ENCODE measurements around the gene RAPGEF1.

Gene RAPGEF1

GRCh38 chr9:131601683-131602181 lies 138.1 kb downstream of the RAPGEF1 start:
- DNase-seq: no peak

- no peak for DNase-seq
Measured at GRCh38 chr9:131598121-131598520, 141.8 kb downstream of the RAPGEF1 start.

GRCh38 chr9:131597246-131597645 lies 142.6 kb downstream of the RAPGEF1 start:
- DNase-seq: no peak

GRCh38 chr9:131596430-131596743 lies 143.5 kb downstream of the RAPGEF1 start:
- no peak for DNase-seq

GRCh38 chr9:131595696-131596429 lies 144.0 kb downstream of the RAPGEF1 start:
- DNase-seq: no peak

- no peak for DNase-seq
Measured at GRCh38 chr9:131594906-131595665, 144.8 kb downstream of the RAPGEF1 start.

- no peak for DNase-seq
Measured at GRCh38 chr9:131593936-131594665, 145.8 kb downstream of the RAPGEF1 start.

- no peak for DNase-seq
Measured at GRCh38 chr9:131593091-131593820, 146.6 kb downstream of the RAPGEF1 start.

GRCh38 chr9:131591845-131592208 lies 148.0 kb downstream of the RAPGEF1 start:
- no peak for DNase-seq

GRCh38 chr9:131590907-131591844 lies 148.7 kb downstream of the RAPGEF1 start:
- peak; percentile 90 for DNase-seq

- DNase-seq: no peak
Measured at GRCh38 chr9:131590449-131590848, 149.4 kb downstream of the RAPGEF1 start.

GRCh38 chr9:131589993-131590392 lies 149.9 kb downstream of the RAPGEF1 start:
- no peak for DNase-seq

GRCh38 chr9:131589124-131589711 lies 150.7 kb downstream of the RAPGEF1 start:
- no peak for DNase-seq

- no peak for DNase-seq
Measured at GRCh38 chr9:131588396-131588795, 151.5 kb downstream of the RAPGEF1 start.

- no peak for DNase-seq
Measured at GRCh38 chr9:131587906-131588305, 152.0 kb downstream of the RAPGEF1 start.

GRCh38 chr9:131587331-131587730 lies 152.5 kb downstream of the RAPGEF1 start:
- DNase-seq: no peak

GRCh38 chr9:131585375-131585774 lies 154.5 kb downstream of the RAPGEF1 start:
- peak; percentile 74 for DNase-seq

- no peak for DNase-seq
Measured at GRCh38 chr9:131584858-131585257, 155.0 kb downstream of the RAPGEF1 start.

- no peak for DNase-seq
Measured at GRCh38 chr9:131583836-131584555, 155.9 kb downstream of the RAPGEF1 start.

- DNase-seq: no peak
Measured at GRCh38 chr9:131583337-131583645, 156.6 kb downstream of the RAPGEF1 start.
